HFF-Myc (cell line): ENCODE data around the gene NMNAT2.

Experiments
- DNase-seq: peaks from one replicate; pipeline ENCODE4 v3.0.0-alpha.2; 2011; ENCODE audit warnings: low read depth; ENCODE audit errors: extremely low read depth
- H3K4me3 ChIP-seq: replicated peaks from 2 replicates; pipeline ENCODE4 v1.5.1; 2011; ENCODE audit warnings: low read depth, mild to moderate bottlenecking, control low read depth, low read length
- TF ChIP-seq, protein P1 (sequence below): IDR thresholded peaks from 2 replicates; pipeline ENCODE4 v1.5.1; 2012; ENCODE audit warnings: mild to moderate bottlenecking, low read depth, low read length, control low read depth; ENCODE audit errors: missing control alignments

NMNAT2 gene

DNA sequence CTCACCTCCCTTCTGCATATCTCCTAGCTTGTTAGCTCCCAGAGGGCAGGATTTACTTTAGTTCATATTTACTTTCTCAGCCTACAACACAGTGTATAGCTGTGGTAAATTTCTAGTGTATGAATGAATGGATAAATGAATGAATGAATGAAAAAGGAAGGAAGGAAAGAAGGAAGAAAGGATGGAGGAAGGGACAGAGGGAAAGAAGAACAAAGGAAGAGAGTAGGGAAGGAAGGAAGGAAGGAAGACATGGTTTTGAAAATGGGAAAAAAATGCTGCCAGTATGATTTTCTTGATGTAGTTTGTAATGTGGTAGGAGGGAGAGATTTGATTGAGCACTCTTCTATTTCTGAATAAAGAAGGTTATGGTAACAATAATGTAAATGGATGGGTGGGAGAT, 185.1 kb downstream of the NMNAT2 start:
- H3K4me3 ChIP-seq: no peak overlapping the region
- TF ChIP-seq, protein P1, sequence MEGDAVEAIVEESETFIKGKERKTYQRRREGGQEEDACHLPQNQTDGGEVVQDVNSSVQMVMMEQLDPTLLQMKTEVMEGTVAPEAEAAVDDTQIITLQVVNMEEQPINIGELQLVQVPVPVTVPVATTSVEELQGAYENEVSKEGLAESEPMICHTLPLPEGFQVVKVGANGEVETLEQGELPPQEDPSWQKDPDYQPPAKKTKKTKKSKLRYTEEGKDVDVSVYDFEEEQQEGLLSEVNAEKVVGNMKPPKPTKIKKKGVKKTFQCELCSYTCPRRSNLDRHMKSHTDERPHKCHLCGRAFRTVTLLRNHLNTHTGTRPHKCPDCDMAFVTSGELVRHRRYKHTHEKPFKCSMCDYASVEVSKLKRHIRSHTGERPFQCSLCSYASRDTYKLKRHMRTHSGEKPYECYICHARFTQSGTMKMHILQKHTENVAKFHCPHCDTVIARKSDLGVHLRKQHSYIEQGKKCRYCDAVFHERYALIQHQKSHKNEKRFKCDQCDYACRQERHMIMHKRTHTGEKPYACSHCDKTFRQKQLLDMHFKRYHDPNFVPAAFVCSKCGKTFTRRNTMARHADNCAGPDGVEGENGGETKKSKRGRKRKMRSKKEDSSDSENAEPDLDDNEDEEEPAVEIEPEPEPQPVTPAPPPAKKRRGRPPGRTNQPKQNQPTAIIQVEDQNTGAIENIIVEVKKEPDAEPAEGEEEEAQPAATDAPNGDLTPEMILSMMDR: no peak
- DNase-seq: no peak

DNA sequence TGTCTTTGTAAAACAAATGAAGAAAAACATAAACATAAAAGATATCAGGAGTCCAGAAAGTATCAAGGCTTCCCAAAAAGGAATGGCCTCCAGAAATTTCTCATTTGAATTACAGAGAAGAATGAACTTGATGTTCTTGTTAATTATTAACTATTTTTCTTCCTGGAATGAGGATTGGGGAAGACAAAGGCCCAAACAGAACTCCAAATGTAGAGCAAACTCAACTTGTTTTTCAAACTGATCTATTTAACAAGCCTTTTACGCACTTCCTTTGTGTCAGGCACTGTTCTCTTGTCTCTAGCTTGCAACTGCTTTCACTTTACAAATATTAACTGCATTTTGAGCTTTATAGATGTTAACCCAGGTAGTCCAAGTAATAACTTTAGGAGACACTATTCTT, 186.6 kb downstream of the NMNAT2 start:
- no peak for DNase-seq
- TF ChIP-seq, protein P1: no peak
- H3K4me3 ChIP-seq: no peak overlapping the region

DNA sequence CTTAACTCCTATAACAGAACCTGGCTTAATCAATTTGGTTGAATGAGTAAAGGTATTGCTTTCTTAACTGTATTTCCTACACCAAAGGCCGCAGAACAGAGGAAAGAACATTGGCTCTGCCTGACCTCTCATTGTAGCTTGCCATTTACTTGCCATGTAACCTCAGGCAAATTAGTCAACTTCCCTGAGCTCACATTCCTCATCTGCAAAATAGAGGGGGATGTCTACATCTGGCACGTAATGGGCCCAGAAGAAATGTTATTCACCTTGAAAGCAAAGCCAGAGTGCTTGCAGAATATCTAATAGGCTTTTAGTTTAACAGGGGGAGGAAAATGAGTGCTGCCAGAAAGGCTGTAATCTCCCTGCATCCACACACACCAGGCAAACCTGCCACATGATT, 187.8 kb downstream of the NMNAT2 start:
- TF ChIP-seq, protein P1: no peak
- DNase-seq: no peak
- H3K4me3 ChIP-seq: no peak overlapping the region

DNA sequence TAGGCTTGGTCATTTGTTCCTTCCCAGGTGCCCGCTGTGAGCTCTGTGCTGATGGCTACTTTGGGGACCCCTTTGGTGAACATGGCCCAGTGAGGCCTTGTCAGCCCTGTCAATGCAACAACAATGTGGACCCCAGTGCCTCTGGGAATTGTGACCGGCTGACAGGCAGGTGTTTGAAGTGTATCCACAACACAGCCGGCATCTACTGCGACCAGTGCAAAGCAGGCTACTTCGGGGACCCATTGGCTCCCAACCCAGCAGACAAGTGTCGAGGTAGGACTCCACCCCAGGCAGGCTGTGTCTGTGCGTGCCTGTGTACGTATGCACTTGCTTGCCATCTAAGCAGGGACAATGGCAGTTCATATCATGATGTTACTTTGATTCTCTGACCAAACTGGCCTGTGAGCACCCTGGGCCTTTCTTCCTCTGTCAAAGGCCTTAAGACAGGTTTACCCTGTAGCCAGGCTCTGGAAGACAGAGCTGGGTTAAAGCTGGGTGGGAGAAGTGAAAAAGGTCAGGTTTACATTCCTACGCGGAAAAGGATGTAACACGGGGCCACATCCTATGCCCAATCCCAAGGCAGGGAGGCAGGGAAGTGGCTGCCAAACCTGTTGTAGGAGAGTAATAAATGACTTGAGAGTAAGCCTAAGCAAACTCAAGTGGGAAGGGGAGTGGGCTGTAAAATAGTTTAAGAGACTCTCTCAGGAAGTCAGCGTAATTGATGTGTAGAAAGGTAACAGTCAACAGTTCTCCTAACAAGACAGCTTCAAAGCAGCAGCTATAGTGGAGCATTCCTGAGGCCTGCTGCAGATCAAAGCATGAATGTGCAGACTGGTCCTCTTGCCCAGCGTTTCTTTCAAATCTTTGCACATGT, 189.6 kb downstream of the NMNAT2 start:
- TF ChIP-seq, protein P1: no peak
- DNase-seq: no peak
- no peak overlapping the region for H3K4me3 ChIP-seq

DNA sequence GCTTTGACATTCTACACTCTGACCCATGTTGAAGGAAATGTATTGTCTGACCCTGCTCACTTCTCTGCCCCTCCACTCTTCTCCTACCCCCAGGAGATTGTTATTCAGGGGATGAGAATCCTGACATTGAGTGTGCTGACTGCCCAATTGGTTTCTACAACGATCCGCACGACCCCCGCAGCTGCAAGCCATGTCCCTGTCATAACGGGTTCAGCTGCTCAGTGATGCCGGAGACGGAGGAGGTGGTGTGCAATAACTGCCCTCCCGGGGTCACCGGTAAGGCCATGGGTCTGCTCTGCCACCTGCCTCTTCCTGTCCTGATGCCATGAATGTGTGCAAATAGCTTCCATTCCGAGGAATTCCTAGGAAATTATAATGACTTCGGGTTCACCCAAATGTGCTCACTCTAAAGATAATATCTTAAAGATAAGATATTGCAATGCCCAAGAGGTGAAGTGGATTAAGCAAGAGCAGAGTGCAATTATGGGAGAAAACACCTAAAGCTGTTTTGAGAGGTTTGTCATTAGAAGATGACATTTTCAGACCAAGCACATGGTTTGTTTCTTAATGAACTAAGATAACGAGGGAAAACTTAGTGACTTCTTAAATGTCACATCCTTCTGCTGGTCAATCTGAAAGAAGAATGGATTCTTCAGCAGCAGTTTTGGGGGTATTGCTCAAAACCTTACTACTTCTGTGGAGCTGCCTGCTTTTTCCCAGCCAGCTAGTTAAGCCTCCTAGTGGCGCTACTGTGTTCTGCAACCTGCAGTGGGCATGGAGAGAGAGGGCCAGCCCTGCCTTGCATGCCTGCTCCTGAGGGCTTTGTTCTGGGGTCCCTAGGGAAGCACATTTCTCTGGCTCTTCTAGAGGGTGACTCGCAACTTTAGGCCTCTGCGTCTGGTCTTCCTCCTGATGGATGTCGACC, 190.5 kb downstream of the NMNAT2 start:
- DNase-seq: no peak
- TF ChIP-seq, protein P1: peak; percentile 81
- no peak overlapping the region for H3K4me3 ChIP-seq

DNA sequence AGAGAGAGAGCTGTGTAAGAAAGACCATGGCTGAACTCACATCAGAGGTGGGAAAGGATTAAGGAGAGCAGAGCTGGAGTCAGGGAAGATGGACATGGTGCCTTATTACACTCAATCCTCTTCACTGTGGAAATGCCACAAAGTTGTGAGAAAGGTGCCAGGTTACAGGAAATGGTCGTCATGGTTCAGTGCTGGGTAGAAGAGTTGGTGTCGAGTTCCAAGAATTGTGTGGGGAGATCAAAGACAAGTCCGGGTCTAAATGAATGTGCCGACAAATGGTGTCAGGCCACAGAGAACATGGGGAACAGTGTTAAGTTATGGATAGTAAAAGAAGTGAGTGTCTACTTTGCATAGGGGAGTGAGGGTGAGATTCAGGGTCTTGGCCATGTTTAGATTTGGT, 191.2 kb downstream of the NMNAT2 start:
- no peak for DNase-seq
- H3K4me3 ChIP-seq: no peak overlapping the region
- TF ChIP-seq, protein P1: no peak
